Pons (tissue), 1 donor: Measurements from ENCODE around the gene MUCL3.
"Not testable (repeated sequence)": the region's sequence is repeated elsewhere in the genome, so short reads cannot be mapped to it uniquely, and the experiment has no call there.

Experiments used
- DNase-seq: peaks from one replicate; pipeline ENCODE4 v3.0.0-alpha.2; 2016; ENCODE audit warnings: low spot score

Gene MUCL3

DNA sequence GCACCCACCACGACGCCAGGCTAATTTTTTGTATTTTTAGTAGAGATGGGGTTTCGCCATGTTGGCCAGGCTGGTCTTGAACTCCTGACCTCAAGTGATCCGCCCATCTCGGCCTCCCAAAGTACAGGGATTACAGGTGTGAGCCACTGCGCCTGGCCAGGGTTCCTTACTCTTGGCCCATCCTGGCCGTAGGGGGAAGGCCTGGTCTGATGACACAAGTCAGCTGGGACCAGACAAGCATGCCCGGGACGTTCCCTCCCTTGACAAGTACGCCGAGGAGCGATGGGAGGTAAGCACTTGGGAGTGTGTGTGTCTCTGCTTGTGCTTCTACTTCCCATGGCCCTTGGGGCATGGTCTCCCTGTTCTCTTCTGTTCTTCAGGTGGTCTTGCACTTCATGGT is 30.3 kb upstream of the MUCL3 start:
- DNase-seq = not testable (repeated sequence)

DNA sequence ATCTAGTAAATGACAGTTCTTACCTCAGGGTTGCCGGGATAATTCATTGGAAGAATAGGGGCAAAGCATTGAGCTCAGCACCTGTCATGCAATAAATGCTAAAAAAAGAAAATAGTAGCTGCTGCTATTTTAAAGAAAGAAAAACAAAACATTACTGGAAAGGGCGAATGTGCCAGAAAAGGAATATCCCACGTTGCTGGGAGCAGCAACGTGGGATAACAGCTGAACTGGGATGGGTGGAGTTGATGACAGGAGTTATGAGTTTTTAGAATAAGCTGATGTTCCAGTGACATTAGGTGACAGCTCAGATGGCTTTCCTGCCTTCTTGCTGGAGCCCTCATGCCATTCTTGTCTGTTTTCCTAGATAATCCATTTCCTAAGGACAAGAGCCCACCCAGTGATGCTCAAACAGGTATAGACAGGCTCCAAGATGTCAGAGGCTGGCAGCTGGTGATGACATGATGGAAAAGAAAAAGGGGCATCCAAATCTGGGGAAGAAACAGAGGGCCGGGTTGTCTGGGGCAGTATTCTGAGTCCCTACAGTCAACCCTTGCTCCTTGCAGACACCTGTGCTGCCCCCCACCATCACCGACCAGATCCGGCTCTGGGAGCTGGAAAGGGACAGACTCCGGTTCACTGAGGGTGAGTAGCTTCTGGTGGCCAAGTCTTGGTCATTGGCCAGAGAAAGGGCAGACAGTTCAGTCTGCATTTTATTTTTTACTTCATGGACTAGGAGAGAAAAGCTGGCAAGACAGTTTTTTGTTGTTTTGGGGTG is 27.8 kb upstream of the MUCL3 start:
- no peak for DNase-seq

DNA sequence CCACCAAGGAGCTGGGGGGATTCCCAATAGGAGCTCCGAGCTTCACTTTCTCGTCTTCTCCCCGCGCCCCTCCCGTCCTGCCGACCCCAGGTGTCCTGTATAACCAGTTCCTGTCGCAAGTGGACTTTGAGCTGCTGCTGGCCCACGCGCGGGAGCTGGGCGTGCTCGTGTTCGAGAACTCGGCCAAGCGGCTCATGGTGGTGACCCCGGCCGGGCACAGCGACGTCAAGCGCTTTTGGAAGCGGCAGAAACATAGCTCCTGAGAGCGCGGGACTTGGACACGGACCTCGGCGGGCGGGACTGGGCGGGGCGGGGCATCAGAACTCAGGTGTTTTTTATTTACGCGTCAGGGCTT is 27.1 kb upstream of the MUCL3 start:
- DNase-seq = peak; percentile 28

DNA sequence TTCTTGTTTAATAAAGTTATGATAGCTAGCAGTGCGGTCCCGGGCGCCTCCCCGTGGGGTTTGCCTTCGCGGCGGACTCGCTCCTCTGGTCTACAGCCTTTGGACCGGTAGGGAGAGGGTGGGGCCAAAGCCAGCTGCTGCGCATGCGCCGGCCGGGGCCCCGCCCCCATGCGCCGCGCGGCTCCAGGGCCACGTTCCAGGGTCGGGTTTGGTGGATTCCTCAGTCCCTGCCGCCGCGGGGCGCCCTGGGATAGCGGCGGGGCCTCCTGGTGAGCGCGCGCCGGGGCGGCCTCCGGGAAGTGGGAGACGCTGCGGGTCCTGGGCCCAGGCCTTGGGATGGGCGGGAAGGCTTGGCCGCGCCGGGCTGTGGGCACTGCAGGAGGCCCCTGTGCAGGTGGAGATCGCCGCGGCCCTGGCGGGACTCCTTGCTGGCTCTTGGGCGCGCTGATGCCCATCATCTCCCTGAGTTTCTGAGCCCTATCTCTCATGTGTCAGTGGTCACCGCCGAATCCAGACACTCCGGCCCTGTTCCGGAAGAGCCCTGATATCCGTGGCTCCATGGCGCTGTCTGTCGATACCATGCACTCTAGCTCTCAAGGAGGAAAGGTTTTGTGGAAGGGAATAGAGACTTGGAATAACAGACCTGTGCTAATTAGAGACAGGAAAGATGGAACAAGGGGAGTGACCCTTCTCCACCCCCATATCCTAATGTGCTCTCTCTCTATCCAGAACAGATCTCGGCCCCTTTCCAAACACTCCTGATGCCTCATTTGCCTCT is 26.5 kb upstream of the MUCL3 start, which contains the start of gene VARS2:
VARS2 (plus strand) TSS at position 163 of the 778 bp plus-strand sequence; CDS start at position 762, 599 bp downstream.
- DNase-seq = peak; percentile 95

DNA sequence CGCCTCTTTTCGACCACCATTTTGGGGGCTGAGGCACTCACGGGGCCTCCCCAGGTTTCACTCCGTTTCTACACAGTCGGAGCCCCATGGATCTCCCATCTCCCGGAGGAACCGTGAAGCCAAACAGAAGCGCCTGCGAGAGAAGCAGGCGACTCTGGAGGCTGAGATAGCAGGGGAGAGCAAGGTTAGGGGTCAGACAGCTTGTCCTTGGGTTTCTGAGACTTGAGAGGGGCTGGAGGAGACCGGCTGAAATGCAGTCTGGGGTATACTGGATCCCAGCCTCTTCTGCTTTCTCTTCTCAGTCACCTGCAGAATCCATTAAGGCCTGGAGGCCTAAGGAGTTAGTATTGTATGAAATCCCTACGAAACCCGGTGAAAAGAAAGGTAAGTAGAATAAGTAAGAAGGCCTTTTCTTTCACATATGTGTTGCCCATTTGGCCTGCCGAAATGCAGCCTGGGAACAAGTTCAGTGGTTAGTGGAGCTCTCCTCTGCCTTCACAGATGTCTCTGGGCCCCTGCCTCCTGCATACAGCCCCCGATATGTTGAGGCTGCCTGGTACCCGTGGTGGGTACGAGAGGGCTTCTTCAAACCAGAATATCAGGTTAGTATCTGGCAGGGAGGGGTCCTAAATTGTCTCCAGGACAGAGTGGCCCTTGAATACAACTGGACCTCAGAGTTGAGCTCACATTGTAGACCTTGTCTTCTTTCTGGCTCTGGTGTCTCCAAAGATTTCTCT is 25.8 kb upstream of the MUCL3 start:
- DNase-seq = peak; percentile 24

DNA sequence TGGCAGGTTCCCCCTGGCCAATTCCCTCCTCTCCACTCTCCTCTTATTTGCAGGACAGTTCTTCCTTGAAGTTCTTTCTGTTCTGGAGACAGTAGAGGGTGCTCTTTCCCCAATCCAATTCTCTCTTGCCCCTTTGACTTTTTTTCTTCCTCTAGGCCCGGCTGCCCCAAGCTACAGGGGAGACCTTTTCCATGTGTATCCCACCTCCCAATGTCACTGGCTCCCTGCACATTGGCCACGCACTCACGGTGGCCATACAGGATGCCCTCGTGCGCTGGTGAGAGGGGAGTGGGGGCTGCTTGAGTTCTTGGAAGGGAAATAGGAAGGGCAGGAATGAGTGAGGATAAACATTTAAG is 25.2 kb upstream of the MUCL3 start:
- DNase-seq = peak; percentile 95

DNA sequence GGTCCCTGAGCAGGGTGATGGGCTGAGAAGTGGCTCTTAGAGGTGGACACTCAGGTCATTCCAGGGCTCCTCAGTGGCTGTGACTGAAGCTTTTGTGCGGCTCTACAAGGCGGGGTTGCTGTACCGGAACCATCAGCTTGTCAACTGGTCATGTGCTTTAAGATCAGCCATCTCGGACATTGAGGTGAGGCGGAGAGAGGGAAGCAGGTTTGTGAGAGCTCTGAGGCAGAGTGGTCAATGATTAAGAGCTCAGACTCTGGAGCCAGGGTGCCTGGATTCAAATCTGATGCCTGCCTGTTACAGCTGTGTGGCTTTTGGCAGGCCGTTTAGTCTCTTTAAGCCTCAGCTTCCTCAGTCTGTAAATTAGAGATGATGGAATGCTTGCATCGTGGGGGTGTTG is 23.7 kb upstream of the MUCL3 start:
- DNase-seq = no peak

DNA sequence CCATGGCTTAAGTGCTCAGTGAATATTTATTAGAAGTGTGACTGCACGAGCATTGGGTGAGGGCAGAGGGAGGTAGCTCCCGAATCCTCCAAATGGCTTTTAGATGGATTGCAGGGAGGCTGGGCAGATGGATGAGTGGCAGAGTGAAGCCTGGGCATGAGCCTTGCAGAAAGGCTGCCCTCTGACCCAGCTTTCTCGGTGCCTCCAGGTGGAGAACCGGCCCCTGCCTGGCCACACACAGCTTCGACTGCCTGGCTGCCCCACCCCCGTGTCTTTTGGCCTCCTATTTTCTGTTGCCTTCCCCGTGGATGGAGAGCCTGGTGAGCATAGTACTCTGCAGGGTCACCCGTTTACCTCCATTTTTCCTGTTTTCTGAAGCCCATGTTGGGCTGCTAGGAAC is 23.3 kb upstream of the MUCL3 start:
- DNase-seq = no peak

DNA sequence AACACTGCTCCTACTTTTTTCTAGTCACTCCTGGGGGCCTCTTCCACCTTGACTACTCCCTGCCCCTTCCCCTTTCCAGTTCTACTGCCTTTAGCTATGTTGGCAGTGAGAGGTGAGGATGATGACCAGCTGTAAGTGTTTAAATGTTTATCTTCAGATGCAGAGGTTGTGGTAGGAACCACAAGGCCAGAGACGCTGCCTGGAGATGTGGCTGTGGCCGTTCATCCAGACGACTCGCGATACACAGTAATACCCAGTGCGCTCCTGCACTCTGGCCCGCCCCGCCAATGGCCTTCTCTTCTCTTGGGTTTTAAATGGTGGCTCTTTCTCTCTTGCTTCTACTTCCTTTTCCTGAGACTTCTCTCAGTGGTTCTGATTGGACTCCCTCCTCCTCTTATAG is 22.1 kb upstream of the MUCL3 start:
- no peak for DNase-seq

DNA sequence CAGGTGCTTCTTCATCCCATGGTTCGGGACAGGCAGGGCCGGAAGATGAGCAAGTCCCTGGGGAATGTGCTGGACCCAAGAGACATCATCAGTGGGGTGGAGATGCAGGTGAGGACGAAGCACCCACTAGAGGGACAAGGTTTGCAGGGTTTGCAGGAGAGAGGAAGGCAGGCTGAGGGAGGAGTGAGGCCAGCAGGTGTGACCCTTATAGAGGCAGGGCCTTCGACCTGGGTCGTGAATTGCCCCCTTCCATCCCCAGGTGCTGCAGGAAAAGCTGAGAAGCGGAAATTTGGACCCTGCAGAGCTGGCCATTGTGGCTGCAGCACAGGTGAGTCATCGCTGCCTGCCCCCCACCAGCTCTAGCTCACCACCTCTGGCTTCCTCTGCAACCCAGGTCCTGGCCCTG is 18.3 kb upstream of the MUCL3 start:
- DNase-seq = no peak

DNA sequence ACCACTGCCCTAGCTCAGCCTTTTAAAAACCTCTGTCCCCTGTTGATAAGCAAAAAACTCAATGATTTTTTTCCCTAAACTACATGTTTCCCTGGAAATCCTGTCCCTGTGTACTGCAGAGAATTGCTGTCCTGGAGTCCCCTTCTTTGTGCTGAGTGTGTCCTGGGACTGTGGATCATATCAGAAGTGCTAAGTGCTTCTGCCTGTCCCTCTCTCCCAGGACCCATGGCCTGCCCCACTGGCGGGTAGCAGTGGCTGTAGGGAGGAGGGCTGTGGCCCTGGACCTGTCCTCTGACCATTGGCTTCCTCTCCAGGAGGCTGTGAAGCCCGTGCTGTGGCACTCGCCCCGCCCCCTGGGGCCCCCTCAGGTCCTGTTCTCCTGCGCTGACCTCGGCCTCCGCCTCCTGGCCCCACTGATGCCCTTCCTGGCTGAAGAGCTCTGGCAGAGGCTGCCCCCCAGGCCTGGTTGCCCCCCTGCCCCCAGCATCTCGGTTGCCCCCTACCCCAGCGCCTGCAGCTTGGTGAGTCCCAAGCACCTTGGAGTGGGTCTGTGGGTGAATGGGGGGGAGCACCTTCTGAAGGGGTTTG is 16.6 kb upstream of the MUCL3 start:
- not testable (repeated sequence) for DNase-seq

DNA sequence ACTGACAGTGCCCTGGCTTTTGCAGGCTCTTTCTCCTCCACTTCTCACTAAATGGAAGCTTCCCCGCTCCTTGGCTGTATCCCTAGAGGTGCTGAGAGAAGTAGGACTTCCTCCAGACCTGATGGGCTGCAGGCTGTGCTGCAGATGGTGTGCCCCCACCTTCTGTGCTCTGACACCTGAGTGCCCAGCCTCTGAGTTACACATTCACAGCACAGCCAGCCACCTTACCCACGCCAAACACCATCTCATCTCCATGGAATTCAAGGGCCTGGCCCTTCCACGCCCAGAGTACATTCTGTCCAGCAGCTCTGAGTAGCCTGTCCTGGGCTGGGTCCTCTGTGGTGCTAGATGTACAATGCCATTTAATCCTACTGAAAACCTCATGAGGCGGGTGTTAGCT is 14.1 kb upstream of the MUCL3 start:
- DNase-seq = no peak

DNA sequence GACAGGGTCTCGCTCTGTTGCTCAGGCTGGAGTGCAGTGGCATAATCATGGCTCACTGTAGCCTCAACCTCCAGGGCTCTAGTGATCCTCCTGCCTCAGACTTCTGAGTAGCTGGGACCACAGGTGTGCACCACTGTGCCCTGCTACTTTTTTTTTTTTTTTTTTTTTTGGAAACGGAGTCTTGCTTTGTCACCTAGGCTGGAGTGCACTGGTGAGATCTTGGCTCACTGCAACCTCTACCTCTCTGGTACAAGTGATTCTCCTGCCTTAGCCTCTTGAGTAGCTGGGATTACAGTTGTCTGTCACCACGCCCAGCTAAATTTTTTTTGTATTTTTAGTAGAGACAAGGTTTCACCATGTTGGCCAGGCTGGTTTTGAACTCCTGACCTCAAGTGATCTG is 13.7 kb upstream of the MUCL3 start:
- not testable (repeated sequence) for DNase-seq

DNA sequence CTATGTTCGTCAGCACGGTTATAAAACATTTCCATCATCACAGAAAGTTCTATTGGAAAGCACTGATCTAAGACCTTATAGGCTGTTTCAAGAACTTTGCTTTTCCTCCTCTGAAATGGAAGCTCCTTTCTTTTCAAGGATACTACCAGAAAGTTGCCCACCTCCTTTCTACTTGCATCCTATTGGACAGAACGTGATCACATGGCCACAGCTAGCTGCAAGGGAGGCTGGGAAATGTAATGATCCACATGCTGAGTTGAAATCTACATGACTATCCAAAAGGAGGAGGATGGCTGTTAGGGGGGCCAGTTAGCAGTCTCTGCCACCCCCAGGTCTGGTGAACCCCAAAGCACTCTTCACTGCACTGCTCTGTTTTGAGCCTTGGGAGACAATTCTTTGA is 12.1 kb upstream of the MUCL3 start:
- no peak for DNase-seq

DNA sequence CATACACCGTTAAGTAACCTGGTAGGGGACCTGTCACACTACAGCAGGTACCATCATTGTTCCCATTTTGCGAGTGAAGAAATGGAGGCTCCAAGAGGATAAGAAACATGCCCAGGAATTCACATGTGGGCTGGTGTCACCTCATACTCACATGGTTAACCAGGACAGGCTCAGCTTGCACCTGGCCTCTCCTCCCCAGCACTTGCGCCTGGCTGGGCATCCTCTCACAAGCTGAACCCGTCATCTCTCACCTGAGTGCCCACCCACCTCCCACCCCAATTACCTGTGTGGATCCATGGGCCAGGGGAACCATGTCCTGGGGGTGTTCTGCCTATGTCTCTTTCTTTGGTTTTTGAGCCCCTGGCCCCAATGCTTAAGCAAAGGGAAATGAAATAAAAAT is 10.3 kb upstream of the MUCL3 start:
- DNase-seq = no peak

DNA sequence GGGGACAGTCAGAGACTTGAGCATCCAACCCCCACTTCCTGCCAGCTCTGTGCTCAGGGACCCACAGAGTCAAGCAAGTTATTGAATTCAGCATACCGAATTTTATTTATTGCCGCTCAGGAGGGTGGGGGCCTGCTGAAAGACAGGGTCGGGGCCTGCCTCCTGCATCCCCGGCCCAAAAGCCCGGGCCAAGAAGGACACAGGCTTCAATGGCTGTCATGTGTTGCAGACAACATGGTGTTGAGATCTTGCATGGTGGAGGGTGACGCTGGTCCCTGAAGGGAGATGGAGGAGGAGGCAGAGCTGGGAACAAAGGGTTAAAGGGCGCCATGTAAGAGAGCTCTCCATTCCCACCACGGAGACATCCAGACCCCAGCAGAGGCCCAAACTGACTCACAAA is 9.5 kb upstream of the MUCL3 start:
- no peak for DNase-seq

DNA sequence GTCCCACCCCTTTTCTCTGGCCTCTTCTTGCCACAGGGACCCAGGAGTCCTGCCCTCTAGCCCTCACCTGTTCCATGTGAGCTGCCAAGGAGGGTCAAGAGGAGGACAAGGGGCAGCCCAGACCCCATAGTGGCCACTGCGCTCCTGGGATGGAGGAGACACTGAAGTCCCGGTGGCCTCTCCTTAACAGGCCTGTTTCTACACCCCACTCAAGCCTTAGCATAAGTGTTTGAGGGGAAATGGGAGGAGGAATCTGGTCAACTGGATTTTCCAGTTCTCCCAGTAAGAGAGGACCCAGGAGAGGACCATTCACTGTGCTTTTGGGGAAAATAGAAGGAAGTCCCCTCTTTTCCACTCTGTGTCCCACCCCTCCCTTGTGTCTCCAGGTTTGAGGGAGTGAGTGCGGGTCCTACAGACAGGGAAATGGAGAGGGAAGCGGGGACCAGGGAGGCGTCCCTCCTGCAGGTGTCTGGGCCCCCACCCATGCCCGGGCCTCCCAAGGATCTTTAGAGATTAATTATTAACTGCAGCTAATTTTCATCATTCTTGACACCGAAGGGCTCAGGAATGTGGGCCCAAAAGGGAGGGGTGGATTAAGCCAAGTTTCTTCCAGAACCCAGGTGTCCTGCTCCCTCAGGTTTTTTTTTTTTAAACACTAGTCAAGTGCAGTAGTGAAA is 8.7 kb upstream of the MUCL3 start, which contains the start of gene SFTA2:
SFTA2 (minus strand) TSS at position 202 of the 677 bp plus-strand sequence; CDS start at position 128, 74 bp downstream.
- DNase-seq = no peak

DNA sequence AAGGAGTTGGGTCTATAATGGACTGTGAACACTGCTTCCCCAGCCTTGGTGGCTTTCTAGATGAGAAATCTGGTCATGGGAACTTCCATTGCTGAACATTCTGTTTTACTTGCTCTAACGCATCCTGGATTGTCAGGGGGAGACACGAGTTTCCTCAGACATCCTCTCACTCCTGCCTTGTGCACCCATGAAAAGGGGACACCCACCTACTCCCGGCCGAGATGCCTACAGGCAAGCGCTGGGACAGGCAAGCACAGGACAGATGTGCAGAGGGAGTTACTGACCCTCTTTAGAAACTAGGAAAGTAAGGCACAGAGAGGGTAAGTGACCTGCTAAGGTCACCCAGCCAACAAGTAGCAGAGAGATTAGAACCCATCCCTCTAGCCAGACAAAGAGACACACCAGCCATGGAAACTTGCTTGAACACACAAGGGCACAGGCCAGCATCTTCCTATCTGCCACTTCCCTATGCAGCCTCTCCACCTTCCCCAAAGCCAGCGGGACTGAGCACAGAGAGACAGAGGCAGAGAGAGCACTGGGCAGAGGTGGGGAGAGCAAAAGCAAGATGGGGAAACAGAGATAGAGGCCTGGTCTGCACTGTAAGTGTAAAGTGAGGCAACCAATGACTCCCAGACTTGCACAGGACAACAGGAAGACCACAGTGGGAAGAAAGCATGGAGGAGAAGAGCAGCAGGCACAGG is 8.0 kb upstream of the MUCL3 start:
- DNase-seq = no peak

DNA sequence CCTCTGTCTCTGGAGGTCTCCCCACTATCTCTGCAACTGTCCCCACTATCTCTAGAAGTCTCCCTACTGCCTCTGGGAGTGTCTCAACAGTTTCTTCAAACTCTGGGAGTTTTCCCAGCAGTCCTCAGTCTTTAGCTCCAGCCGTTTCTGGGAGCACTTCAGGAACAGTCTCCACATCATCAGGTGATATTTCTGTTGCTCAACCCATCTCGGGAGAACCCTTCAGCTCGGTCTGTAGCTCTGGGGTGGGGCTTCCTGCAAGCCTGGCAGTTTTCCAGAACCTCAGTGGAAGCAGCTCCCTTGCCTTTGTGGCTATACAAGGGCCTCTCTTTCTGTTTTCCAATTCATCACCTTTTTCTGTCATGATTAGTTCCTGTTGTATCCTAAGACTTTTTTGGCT is 5.8 kb upstream of the MUCL3 start:
- no peak for DNase-seq

DNA sequence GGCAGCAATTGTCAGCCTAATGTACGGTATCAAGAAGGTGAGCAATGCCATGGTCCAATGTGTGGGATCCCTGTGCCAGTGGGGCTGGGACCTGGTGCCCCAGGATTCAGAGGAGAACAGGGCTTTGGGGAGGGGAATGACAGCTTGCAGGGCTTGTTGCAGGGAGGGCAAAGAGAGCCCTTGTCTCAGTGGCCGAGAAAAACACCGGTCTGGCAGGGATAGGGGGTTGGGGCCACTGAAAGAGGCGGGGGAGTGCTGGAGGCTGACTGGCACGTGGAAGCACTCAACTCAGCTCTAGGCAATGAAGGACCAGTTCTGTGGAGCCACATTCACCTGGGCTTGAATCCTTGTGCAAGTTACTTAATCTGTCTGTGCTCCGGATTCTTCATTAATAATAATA is 3.5 kb upstream of the MUCL3 start:
- no peak for DNase-seq

DNA sequence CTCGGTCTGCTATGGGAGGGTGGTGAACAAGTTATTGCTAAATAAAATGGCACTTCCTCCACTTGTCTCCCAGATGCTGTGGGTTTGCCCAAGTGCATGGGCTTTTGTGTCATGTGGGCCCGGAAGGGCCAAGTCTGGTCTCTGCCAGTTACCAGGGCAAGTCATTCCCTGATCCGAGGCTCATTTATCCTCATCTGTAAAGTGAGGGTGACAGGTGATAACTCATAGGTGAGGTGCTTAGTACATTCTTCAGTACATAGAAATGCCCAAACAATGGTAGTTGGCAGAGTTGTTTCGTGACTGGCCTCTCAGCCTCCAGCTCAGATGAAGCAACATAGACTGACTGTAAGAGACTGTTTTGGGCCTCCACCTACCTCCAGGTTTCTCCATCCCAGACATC is 2.0 kb upstream of the MUCL3 start:
- no peak for DNase-seq
